H1 (cell line): ENCODE measurements around the gene SMCHD1. TPM values are rescaled to one million over a fixed set of nuclear protein-coding genes. Genes with fewer than 3 reads are reported as not detected.

Experiments used
- CTCF ChIA-PET: fragments of 300-600 bp; sonication (Branson Sonifier 250); formaldehyde crosslinking; loops from one replicate; lab custom pipeline; 2021; ENCODE audit not compliant: partially characterized antibody; lab: Charles Lee
- POLR2A ChIA-PET: fragments of 300-600 bp; sonication (Branson Sonifier 250); formaldehyde crosslinking; loops from one replicate; lab custom pipeline; 2021; ENCODE audit warnings: inconsistent platforms; ENCODE audit not compliant: partially characterized antibody; lab: Charles Lee
- DNase-seq, 2 experiments: peaks; one replicate each; pipeline versions ENCODE4 v3.0.0 to v3.0.0-alpha.2; 2010 to 2022; ENCODE audit warnings: low spot score in 2 of 2, low read depth in 1 of 2, mixed read lengths in 1 of 2
- FAIRE-seq: peaks from 2 replicates; lab custom pipeline; 2011; peaks lifted over from hg19 to GRCh38; lab: Jason Lieb, UNC
- H2AFZ ChIP-seq: 2 replicates; pipeline ENCODE4 v1.8.1; 2012; ENCODE audit warnings: low read length, inconsistent platforms
- H2AK5ac ChIP-seq: 2 replicates; pipeline ENCODE4 v1.6.1; 2013; ENCODE audit warnings: low read depth, low read length
- H2BK120ac ChIP-seq: replicated peaks from 2 replicates; pipeline ENCODE3; 2013; ENCODE audit warnings: low read depth, low read length, inconsistent platforms
- H2BK12ac ChIP-seq: 2 replicates; pipeline ENCODE4 v1.6.1; 2013; ENCODE audit warnings: low read depth, low read length
- H2BK15ac ChIP-seq: 2 replicates; pipeline ENCODE4 v1.6.1; 2013; ENCODE audit warnings: low read length
- H2BK20ac ChIP-seq: 2 replicates; pipeline ENCODE4 v1.6.1; 2013; ENCODE audit warnings: low read length
- H2BK5ac ChIP-seq: 2 replicates; pipeline ENCODE4 v1.6.1; 2013; ENCODE audit warnings: low read depth, low read length
- H3K14ac ChIP-seq: 2 replicates; pipeline ENCODE4 v1.6.1; 2013; ENCODE audit warnings: inconsistent platforms; ENCODE audit not compliant: insufficient read length
- H3K18ac ChIP-seq: 2 replicates; pipeline ENCODE4 v1.6.1; 2013; ENCODE audit warnings: low read length; ENCODE audit errors: extremely low read depth
- H3K23ac ChIP-seq: 2 replicates; pipeline ENCODE4 v1.6.1; 2013; ENCODE audit warnings: inconsistent platforms; ENCODE audit not compliant: insufficient read length
- H3K23me2 ChIP-seq: 2 replicates; pipeline ENCODE4 v1.6.1; 2013; ENCODE audit warnings: low read depth, low read length
- H3K27ac ChIP-seq: 2 replicates; pipeline ENCODE4 v1.6.1; 2011; ENCODE audit warnings: low read depth, low read length, inconsistent platforms
- H3K27me3 ChIP-seq, 4 experiments: replicated peaks in 1 of 4; 1 replicate in 1 of 4; 2 replicates in 3 of 4; pipeline versions ENCODE4 v1.6.1 to v1.8.1; 2011 to 2013; ENCODE audit warnings: low read length in 3 of 4, mild to moderate bottlenecking in 3 of 4, inconsistent platforms in 2 of 4, mixed read lengths in 2 of 4, moderate library complexity in 1 of 4; ENCODE audit not compliant: control insufficient read depth in 3 of 4, insufficient read depth in 3 of 4; ENCODE audit errors: extremely low read depth in 1 of 4
- H3K36me3 ChIP-seq, 4 experiments: 2 replicates each; pipeline versions ENCODE4 v1.6.1 to v1.8.1; 2011 to 2013; ENCODE audit warnings: mild to moderate bottlenecking in 4 of 4, low read length in 3 of 4, moderate library complexity in 2 of 4, control low read depth in 1 of 4, inconsistent platforms in 1 of 4; ENCODE audit not compliant: insufficient read depth in 4 of 4, control insufficient read depth in 2 of 4
- H3K4ac ChIP-seq: replicated peaks from 2 replicates; pipeline ENCODE3; 2013; ENCODE audit warnings: low read length, low read depth, mixed read lengths, inconsistent platforms; ENCODE audit not compliant: insufficient read length
- H3K4me1 ChIP-seq, 4 experiments: replicated peaks in 1 of 4; 1 replicate in 1 of 4; 2 replicates in 3 of 4; pipeline versions ENCODE4 v1.6.1 to v1.8.1; 2011 to 2013; ENCODE audit warnings: low read length in 3 of 4, inconsistent platforms in 2 of 4, mixed read lengths in 1 of 4; ENCODE audit not compliant: insufficient read depth in 4 of 4, control insufficient read depth in 3 of 4
- H3K4me2 ChIP-seq, 2 experiments: 2 replicates each; pipeline versions ENCODE4 v1.6.1 to v1.8.1; 2011 to 2013; ENCODE audit warnings: low read depth in 2 of 2, low read length in 2 of 2, control low read depth in 1 of 2, inconsistent platforms in 1 of 2, mild to moderate bottlenecking in 1 of 2; ENCODE audit not compliant: insufficient read depth in 1 of 2
- H3K4me3 ChIP-seq, 4 experiments: fragments of 200-600, 300-600 bp in 1 of 4; sonication (generic), shearing (Covaris generic), sonication (Bioruptor Twin) in 1 of 4; 2 replicates each; pipeline versions ENCODE4 v1.5.1 to v1.8.1; 2011 to 2016; ENCODE audit warnings: low read length in 4 of 4, low read depth in 3 of 4, control low read depth in 2 of 4, inconsistent platforms in 2 of 4, mild to moderate bottlenecking in 2 of 4, mixed read lengths in 1 of 4, moderate library complexity in 1 of 4; ENCODE audit not compliant: insufficient read depth in 2 of 4; ENCODE audit errors: extremely low read depth in 1 of 4
- H3K56ac ChIP-seq: replicated peaks from 2 replicates; pipeline ENCODE3; 2013; ENCODE audit warnings: low read depth, mild to moderate bottlenecking, mixed read lengths, low read length, inconsistent platforms; ENCODE audit not compliant: insufficient read length
- H3K79me1 ChIP-seq: 2 replicates; pipeline ENCODE4 v1.6.1; 2013; ENCODE audit warnings: low read depth, low read length, control low read depth
- H3K79me2 ChIP-seq, 2 experiments: 2 replicates each; pipeline versions ENCODE4 v1.6.1 to v1.8.1; 2012 to 2013; ENCODE audit warnings: low read length in 2 of 2, mild to moderate bottlenecking in 2 of 2, inconsistent platforms in 1 of 2; ENCODE audit not compliant: insufficient read depth in 2 of 2, control insufficient read depth in 1 of 2
- H3K9ac ChIP-seq, 4 experiments: replicated peaks in 1 of 4; 1 replicate in 1 of 4; 2 replicates in 3 of 4; pipeline versions ENCODE4 v1.6.1 to v1.8.1; 2011 to 2013; ENCODE audit warnings: low read depth in 3 of 4, low read length in 3 of 4, control low read depth in 2 of 4, mild to moderate bottlenecking in 2 of 4, moderate library complexity in 2 of 4, inconsistent platforms in 1 of 4; ENCODE audit errors: extremely low read depth in 1 of 4
- H3K9me3 ChIP-seq, 2 experiments: 2 replicates each; pipeline versions ENCODE4 v1.6.1 to v1.8.1; 2012 to 2013; ENCODE audit warnings: mild to moderate bottlenecking in 2 of 2, moderate library complexity in 2 of 2, control low read depth in 1 of 2, inconsistent platforms in 1 of 2, low read depth in 1 of 2, low read length in 1 of 2, mixed read lengths in 1 of 2; ENCODE audit not compliant: insufficient read depth in 2 of 2
- H4K20me1 ChIP-seq, 2 experiments: replicated peaks in 1 of 2; 2 replicates each; pipeline versions ENCODE3 to v1.8.1; 2011 to 2013; ENCODE audit warnings: inconsistent platforms in 2 of 2, low read length in 2 of 2, mild to moderate bottlenecking in 1 of 2; ENCODE audit not compliant: insufficient read depth in 2 of 2, control insufficient read depth in 1 of 2
- H4K5ac ChIP-seq: 2 replicates; pipeline ENCODE4 v1.6.1; 2013; ENCODE audit warnings: low read length, low read depth, mixed read lengths, inconsistent platforms; ENCODE audit not compliant: insufficient read length
- H4K8ac ChIP-seq: 2 replicates; pipeline ENCODE4 v1.8.0; 2013; ENCODE audit warnings: mild to moderate bottlenecking, moderate library complexity, low read length, inconsistent platforms; ENCODE audit not compliant: insufficient read depth; ENCODE audit errors: extremely low read depth
- H4K91ac ChIP-seq: replicated peaks from 2 replicates; pipeline ENCODE3; 2013; ENCODE audit warnings: low read length, mixed read lengths, inconsistent platforms; ENCODE audit not compliant: insufficient read length
- BCL11A ChIP-seq, 2 experiments: IDR thresholded peaks; one replicate each; pipeline ENCODE4 v1.6.1; 2011; ENCODE audit warnings: low read depth in 2 of 2, low read length in 2 of 2, mild to moderate bottlenecking in 2 of 2
- BRCA1 ChIP-seq: IDR thresholded peaks from 2 replicates; pipeline ENCODE4 v1.6.1; 2012; ENCODE audit warnings: low read depth, low read length, improper control_type of control experiment
- CEBPB ChIP-seq: IDR thresholded peaks from 2 replicates; pipeline ENCODE4 v1.6.1; 2012; ENCODE audit warnings: low read depth, low read length
- EP300 ChIP-seq, 2 experiments: IDR thresholded peaks; 1 replicate in 1 of 2; 2 replicates in 1 of 2; pipeline ENCODE4 v1.6.1; 2011 to 2012; ENCODE audit warnings: low read depth in 2 of 2, low read length in 2 of 2, mild to moderate bottlenecking in 2 of 2, borderline replicate concordance in 1 of 2, inconsistent platforms in 1 of 2, moderate library complexity in 1 of 2
- HDAC2 ChIP-seq, 2 experiments: fragments of 300-600 bp in 1 of 2; sonication (generic) in 1 of 2; IDR thresholded peaks; 2 replicates each; pipeline ENCODE4 v1.6.1; 2011 to 2012; ENCODE audit warnings: low read depth in 2 of 2, low read length in 2 of 2, mild to moderate bottlenecking in 2 of 2, moderate library complexity in 2 of 2, borderline replicate concordance in 1 of 2, inconsistent platforms in 1 of 2
- KDM4A ChIP-seq: IDR thresholded peaks from one replicate; pipeline ENCODE4 v1.7.1; 2012; ENCODE audit warnings: low read depth, mild to moderate bottlenecking, moderate library complexity, low read length, inconsistent platforms; ENCODE audit not compliant: severe bottlenecking
- RNF2 ChIP-seq: fragments of 200-900, 300-1000 bp; sonication (generic); IDR thresholded peaks from 2 replicates; pipeline ENCODE4 v1.7.1; 2016; ENCODE audit warnings: borderline replicate concordance, low read depth, mild to moderate bottlenecking, antibody characterized with exemption, low read length; ENCODE audit not compliant: poor library complexity, severe bottlenecking; ENCODE audit errors: missing control alignments
- SIN3A ChIP-seq, 2 experiments: IDR thresholded peaks in 1 of 2; conservative IDR thresholded peaks in 1 of 2; 2 replicates each; pipeline ENCODE4 v1.6.1; 2011 to 2012; ENCODE audit warnings: low read length in 2 of 2, improper control_type of control experiment in 1 of 2, low read depth in 1 of 2, mild to moderate bottlenecking in 1 of 2
- SP2 ChIP-seq: IDR thresholded peaks from 2 replicates; pipeline ENCODE4 v1.6.1; 2012; ENCODE audit warnings: mild to moderate bottlenecking, low read length, inconsistent platforms
- SRF ChIP-seq: IDR thresholded peaks from 2 replicates; pipeline ENCODE4 v1.6.1; 2011; ENCODE audit warnings: mild to moderate bottlenecking, low read depth, low read length, moderate library complexity
- TAF7 ChIP-seq: optimal IDR thresholded peaks from 2 replicates; pipeline ENCODE3; 2011; ENCODE audit warnings: low read depth, mild to moderate bottlenecking, inconsistent platforms, low read length, moderate library complexity, borderline replicate concordance
- YY1 ChIP-seq: IDR thresholded peaks from 2 replicates; pipeline ENCODE4 v1.6.1; 2011; ENCODE audit warnings: low read depth, mild to moderate bottlenecking, low read length
- ZNF274 ChIP-seq: IDR thresholded peaks from 2 replicates; pipeline ENCODE4 v1.7.0; 2012; ENCODE audit warnings: low read length, borderline replicate concordance; ENCODE audit errors: extremely low read depth
- WGBS, 2 experiments: shearing (Covaris generic) in 1 of 2; methylation state at CpG; one replicate each; pipeline versions ENCODE4 v1.1.6 to v1.1.7; 2013 to 2015; ENCODE audit warnings: low lambda C conversion rate in 2 of 2, mixed read lengths in 2 of 2, inconsistent platforms in 1 of 2, low coverage in 1 of 2, missing lambda C conversion rate in 1 of 2; ENCODE audit not compliant: insufficient replicate concordance in 2 of 2, insufficient coverage in 1 of 2, insufficient read length in 1 of 2; ENCODE audit errors: extremely low coverage in 1 of 2, missing lambda C conversion rate in 1 of 2; 5-methylcytosine and 5-hydroxymethylcytosine counted together
- polyA plus RNA-seq, 7 experiments: library from polyadenylated mRNA; depleted of rRNA in 3 of 7; stranded (reverse) in 5 of 7; unstranded in 2 of 7; fragments of >200 nt in 5 of 7; fragments of 200-250 nt in 2 of 7; gene quantifications; 1 replicate in 5 of 7; 2 replicates in 1 of 7; 4 replicates in 1 of 7; pipeline versions ENCODE4 v1.2.1 to v1.2.3, GENCODE V29; 2011 to 2013; ENCODE audit warnings: missing spikeins in 2 of 7, mixed read lengths in 2 of 7
- total RNA-seq: library from RNA; stranded (reverse); fragmentation: NEBNext Ultra II Directional; extraction: Animal tissue kit (Norgen Biotek cat#: 25700); gene quantifications from 2 replicates; pipeline ENCODE4 v1.2.1, GENCODE V29; 2021

SMCHD1 gene
- total and polyA plus RNA-seq, 2 of the 8 experiments (the other 6 are each of a cell fraction or from before 2014, with no cell fraction given), result 9.3 to 32.0 TPM

GRCh38 chr18:2672872-2673271, 17.3 kb downstream of the SMCHD1 start:
- H3K23me2 ChIP-seq, result no peaks in the 10 kb centered on the region
- no peak overlapping the region for H3K4me2 ChIP-seq
- H3K79me1 ChIP-seq, result no peaks in the 10 kb centered on the region
- no peak overlapping the region for H2BK5ac ChIP-seq
- no peak overlapping the region for H3K9ac ChIP-seq
- POLR2A ChIA-PET, result interaction anchor here (1.0 kb wide), 1 partner anchor 17 kb away, joined by 3 read pairs; no protein-coding TSS in a partner anchor
- no peak overlapping the region for H4K5ac ChIP-seq
- H3K4me3 ChIP-seq, result no peak overlapping the region
- H3K9me3 ChIP-seq, result no peaks in the 10 kb centered on the region
- no peaks in the 10 kb centered on the region for H3K4me1 ChIP-seq
- H3K27me3 ChIP-seq, result peaks cover 0 to 1% (median 0%) of the 10 kb centered on the region in 4 experiments; a peak in 1 of 7 replicates
- H2BK120ac ChIP-seq, result no peak overlapping the region
- CTCF ChIA-PET, result no interaction called here
- H3K56ac ChIP-seq, result no peak overlapping the region
- peaks cover 0 to 3% of the 10 kb centered on the region in 2 experiments for H4K20me1 ChIP-seq
- H2BK15ac ChIP-seq, result no peak overlapping the region
- no peak overlapping the region for H2BK12ac ChIP-seq
- H2AFZ ChIP-seq, result no peak overlapping the region
- H2BK20ac ChIP-seq, result no peak overlapping the region
- peaks cover 2 to 55% (median 14%) of the 10 kb centered on the region in 4 experiments; a peak in 5 of 8 replicates for H3K36me3 ChIP-seq
- no peaks in the 10 kb centered on the region for H3K79me2 ChIP-seq
- no peak overlapping the region for H4K91ac ChIP-seq
- no peak for DNase-seq
- H3K14ac ChIP-seq, result no peak overlapping the region
- no peak overlapping the region for H3K4ac ChIP-seq
- no peak overlapping the region for H3K27ac ChIP-seq
- no peak overlapping the region for H3K23ac ChIP-seq
- H3K18ac ChIP-seq, result no peak overlapping the region
- H2AK5ac ChIP-seq, result no peak overlapping the region
- 95% methylated on average over 1 of the region's 1 CpG; no CpG with 5 or more reads in 1 of the 2 experiments for WGBS, 2 experiments
- no peak overlapping the region for H4K8ac ChIP-seq
- FAIRE-seq, result no peak
- no peak for TF ChIP-seq BRCA1
- no peak for TF ChIP-seq KDM4A
- TF ChIP-seq SP2, result no peak
- TF ChIP-seq ZNF274, result no peak
- no peak for TF ChIP-seq EP300 (IDR thresholded peaks at IDR 0.05; ENCODE audit: borderline replicate concordance in 1 of 2, low read depth in 2 of 2, low read length in 2 of 2)
- no peak for TF ChIP-seq YY1
- TF ChIP-seq BCL11A (IDR thresholded peaks at IDR 0.05; ENCODE audit: low read depth in 2 of 2, low read length in 2 of 2), result no peak
- TF ChIP-seq TAF7, result no peak
- TF ChIP-seq SRF, result no peak
- no peak for TF ChIP-seq RNF2
- no peak for TF ChIP-seq CEBPB
- no peak for TF ChIP-seq HDAC2 (IDR thresholded peaks at IDR 0.05; ENCODE audit: borderline replicate concordance in 1 of 2, low read depth in 2 of 2, low read length in 2 of 2)
- no peak for TF ChIP-seq SIN3A (conservative IDR thresholded peaks at IDR 0.05 in 1 of 2, IDR thresholded peaks at IDR 0.05 in 1 of 2; ENCODE audit: low read depth in 1 of 2, low read length in 2 of 2)
